Pancreas (tissue), 10 donors: Measurements from ENCODE around the gene CEP57L1. TPM values are rescaled to one million over a fixed set of nuclear protein-coding genes. Genes with fewer than 3 reads are reported as not detected.

Source experiments
- ATAC-seq, 4 donors: fragments of 200-7000 bp; cut with Tn5 transposase; one replicate each; pipeline versions ENCODE4 v1.8.0 to v1.9.1; 2020; ENCODE audit warnings: mild to moderate bottlenecking in 4 of 4, moderate library complexity in 4 of 4
- DNase-seq, 6 donors: peaks; one replicate each; pipeline ENCODE4 v3.0.0-alpha.2; 2020
- FAIRE-seq: peaks from 2 replicates; lab custom pipeline; 2012; peaks lifted over from hg19 to GRCh38; lab: Jason Lieb, UNC
- H3K27ac ChIP-seq, 4 donors: fragments of 200-600 bp; sonication (generic); 1 replicate in 3 of 4; 2 replicates in 1 of 4; pipeline versions ENCODE4 v1.5.0 to v1.8.0; 2020
- H3K27me3 ChIP-seq, 4 donors: fragments of 200-600 bp; one replicate each; pipeline ENCODE4 v1.8.0; 2021
- H3K36me3 ChIP-seq, 3 donors: fragments of 200-600 bp; sonication (generic) in 1 of 3; one replicate each; pipeline versions ENCODE4 v1.5.0 to v1.8.0; 2020 to 2021
- H3K4me1 ChIP-seq, 3 donors: fragments of 200-600 bp; one replicate each; pipeline ENCODE4 v1.8.0; 2021
- H3K4me3 ChIP-seq, 4 donors: fragments of 200-600 bp; sonication (generic) in 2 of 4; one replicate each; pipeline versions ENCODE4 v1.5.0 to v1.8.0; 2020 to 2021
- H3K9me3 ChIP-seq, 4 donors: fragments of 200-600 bp; one replicate each; pipeline ENCODE4 v1.8.0; 2021
- CTCF ChIP-seq, 4 donors: fragments of 200-600 bp; sonication (generic) in 3 of 4; IDR thresholded peaks; one replicate each; pipeline versions ENCODE4 v1.5.0 to v1.8.0; 2021; ENCODE audit warnings: antibody characterized with exemption in 4 of 4
- WGBS, 2 donors: extraction: QIAGEN DNeasy Blood & Tissue Kit; methylation state at CpG; one replicate each; pipeline ENCODE4 v1.1.7; 2013; 5-methylcytosine and 5-hydroxymethylcytosine counted together
- intact Hi-C, 3 donors: fragments of 100-400 bp; cut with DNase I; formaldehyde crosslinking; loops; one replicate each; pipeline versions ENCODE4 v1.11.1 to v1.14.2; 2022
- polyA plus RNA-seq, 2 donors: library from polyadenylated mRNA; stranded (reverse); fragments of 200-250 nt; gene quantifications; one replicate each; pipeline ENCODE4 v1.2.3, GENCODE V29; 2013
- total RNA-seq, 6 donors: library from RNA; stranded (reverse); fragmentation: NEBNext Ultra II Directional in 4 of 6; extraction: Animal tissue kit (Norgen Biotek cat#: 25700) in 4 of 6; gene quantifications; one replicate each; pipeline versions ENCODE4 v1.2.1 to v1.2.4, GENCODE V29; 2021 to 2023
- donor health status: healthy with polysubstance abuse.
- donor health status: DM: no; HTN: no; CAD: no; lungs with moderate emphysema.
- donor health status: DM: no; HTN: no; CAD: no.
- donor health status: control.
- donor health status: control.
- donor health status: Bipolar disorder and iron deficiency.
- donor health status: DM: yes; HTN: yes; CAD: no.
- donor health status: DM: no; HTN: no; CAD: no.
- donor health status: DM: no; HTN: no; CAD: no.
- donor health status: DM: yes; HTN: yes; CAD: no.

The CEP57L1 gene
- total and polyA plus RNA-seq, 8 donors = 3.7 to 7.0 (median 4.4) TPM

DNA sequence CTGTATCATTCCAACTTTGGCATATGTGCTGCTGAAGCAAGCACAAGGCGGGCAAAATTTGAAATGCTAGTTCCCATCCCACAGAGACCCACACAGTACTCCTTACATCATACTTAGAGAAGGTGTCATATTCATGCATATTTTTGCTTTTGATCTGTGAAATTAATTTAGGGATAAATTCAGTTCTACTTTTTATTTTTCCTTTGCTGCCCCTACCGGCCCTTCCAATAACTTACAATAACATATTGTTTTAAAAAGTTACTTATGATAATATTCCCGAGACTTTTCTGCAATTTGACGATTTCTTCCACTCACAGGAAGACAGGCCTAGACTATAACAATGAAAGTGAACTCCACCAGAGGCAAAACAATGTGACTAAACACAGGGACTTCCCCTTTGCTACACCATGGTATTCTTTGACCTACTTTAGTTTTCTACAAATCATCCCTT, 35.7 kb upstream of the CEP57L1 start:
- ATAC-seq (peak; percentile 69 to 85 (median 80)), FAIRE-seq (peak; percentile 54), DNase-seq (no peak)
- peak in 1 of 4 donors; percentile 11 for TF ChIP-seq CTCF (IDR thresholded peaks at IDR 0.05)
- Histone ChIP-seq H3K4me3 (no peak overlapping the region), H3K4me1 (peaks cover 18 to 38% (median 22%) of the 10 kb centered on the region in 3 donors), H3K27me3 (no peaks in the 10 kb centered on the region), H3K27ac (peak overlapping the region; percentile 4 to 76 (median 58)), H3K9me3 (no peaks in the 10 kb centered on the region), H3K36me3 (no peaks in the 10 kb centered on the region)
- intact Hi-C loops = loop anchor here in 1 of 3 donors (10.0 kb wide), 1 partner anchor 525 kb away; no protein-coding TSS in a partner anchor
- 21 to 32% methylated on average over 4 of the region's 4 CpGs for WGBS, 2 donors

DNA sequence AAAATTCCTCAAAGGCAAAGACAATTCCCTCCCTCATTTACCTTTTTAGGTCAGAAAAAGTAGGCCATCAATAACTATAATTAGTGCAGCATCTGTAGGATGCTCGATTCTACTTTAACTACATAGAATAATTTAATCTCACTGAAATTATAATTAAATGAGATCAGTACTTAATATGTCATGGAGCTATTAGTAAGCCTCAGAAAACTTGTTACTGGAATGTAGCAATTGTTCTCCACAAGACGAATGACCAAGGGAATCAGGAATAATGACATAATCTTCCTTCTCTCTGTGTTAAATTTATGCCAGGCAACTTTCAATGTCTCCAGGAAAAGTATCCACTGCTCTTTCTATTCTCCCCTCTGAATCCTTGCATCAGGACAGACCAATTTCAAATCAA, 34.7 kb upstream of the CEP57L1 start:
- no peaks in the 10 kb centered on the region for H3K36me3 ChIP-seq
- FAIRE-seq (no peak), DNase-seq (no peak), ATAC-seq (no peak)
- no peak for TF ChIP-seq CTCF (IDR thresholded peaks at IDR 0.05)
- intact Hi-C loops = loop anchor here in 1 of 3 donors (10.0 kb wide), 1 partner anchor 526 kb away; no protein-coding TSS in a partner anchor
- H3K4me3 ChIP-seq = no peak overlapping the region
- H3K4me1 ChIP-seq = peaks cover 18 to 38% (median 22%) of the 10 kb centered on the region in 3 donors
- H3K9me3 ChIP-seq = no peaks in the 10 kb centered on the region
- peak overlapping the region in 2 of 4 donors; percentile 68 to 76 for H3K27ac ChIP-seq
- no peaks in the 10 kb centered on the region for H3K27me3 ChIP-seq
- 48 to 59% methylated on average over 2 of the region's 2 CpGs for WGBS, 2 donors

GRCh38 chr6:109062216-109062615, 33.1 kb upstream of the CEP57L1 start:
- ATAC-seq (no peak), DNase-seq (no peak), FAIRE-seq (no peak)
- intact Hi-C loops = loop anchor here in 1 of 3 donors (10.0 kb wide), 1 partner anchor 527 kb away; no protein-coding TSS in a partner anchor
- H3K27me3 ChIP-seq = no peaks in the 10 kb centered on the region
- WGBS, 2 donors = 82 to 96% methylated on average over 5 of the region's 5 CpGs
- no peaks in the 10 kb centered on the region for H3K9me3 ChIP-seq
- H3K27ac ChIP-seq = no peak overlapping the region
- peaks cover 18 to 38% (median 22%) of the 10 kb centered on the region in 3 donors for H3K4me1 ChIP-seq
- H3K4me3 ChIP-seq = no peak overlapping the region
- H3K36me3 ChIP-seq = no peaks in the 10 kb centered on the region
- no peak for TF ChIP-seq CTCF (IDR thresholded peaks at IDR 0.05)

GRCh38 chr6:109062767-109063352, 32.4 kb upstream of the CEP57L1 start:
- Histone ChIP-seq H3K9me3 (no peaks in the 10 kb centered on the region), H3K36me3 (no peaks in the 10 kb centered on the region), H3K4me3 (no peak overlapping the region), H3K27me3 (no peaks in the 10 kb centered on the region), H3K27ac (no peak overlapping the region), H3K4me1 (peaks cover 18 to 38% (median 22%) of the 10 kb centered on the region in 3 donors)
- no peak for TF ChIP-seq CTCF (IDR thresholded peaks at IDR 0.05)
- ATAC-seq (peak in 3 of 4 donors; percentile 13 to 54 (median 52)), DNase-seq (no peak), FAIRE-seq (no peak)
- intact Hi-C loops = loop anchor here in 1 of 3 donors (10.0 kb wide), 1 partner anchor 528 kb away; no protein-coding TSS in a partner anchor
- WGBS, 2 donors = 61 to 64% methylated on average over 4 of the region's 4 CpGs

DNA sequence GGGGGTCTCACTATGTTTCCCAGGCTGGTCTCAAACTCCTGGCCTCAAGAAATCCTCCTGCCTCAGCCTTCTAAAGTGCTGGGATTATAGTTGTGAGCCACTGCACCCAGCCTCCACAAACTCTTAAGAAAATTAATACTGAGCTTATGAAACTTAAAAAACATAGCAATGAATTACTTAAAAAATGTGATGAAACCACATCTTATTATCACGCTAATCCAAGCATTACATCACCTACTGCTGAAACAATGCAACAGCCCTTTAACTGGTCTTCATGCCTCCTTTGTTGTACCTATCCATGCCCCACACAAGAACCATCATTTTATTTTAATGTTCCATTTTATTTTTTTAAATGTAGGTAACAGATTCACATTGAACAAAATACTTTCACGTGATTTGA, 25.6 kb upstream of the CEP57L1 start:
- FAIRE-seq (no peak), ATAC-seq (no peak), DNase-seq (no peak)
- no peaks in the 10 kb centered on the region for H3K27me3 ChIP-seq
- H3K27ac ChIP-seq = no peak overlapping the region
- WGBS, 2 donors = 87 to 89% methylated on average over 2 of the region's 2 CpGs
- intact Hi-C loops = loop anchor here (10.0 kb wide), 3 partner anchors 235 to 535 kb away; no protein-coding TSS in a partner anchor
- no peak overlapping the region for H3K4me3 ChIP-seq
- no peaks in the 10 kb centered on the region for H3K9me3 ChIP-seq
- H3K4me1 ChIP-seq = peaks cover 0 to 15% (median 0%) of the 10 kb centered on the region in 3 donors
- no peak for TF ChIP-seq CTCF (IDR thresholded peaks at IDR 0.05)
- no peaks in the 10 kb centered on the region for H3K36me3 ChIP-seq
